ENCODE results near the gene AQP1.
A peak's percentile ranks its signal among the peaks of the same experiment; 100 is the strongest.

Gene AQP1

GRCh38 chr7:30911561-30911969 is at the start of gene AQP1:
Gene AQP1, plus strand, starts transcription at chr7:30911853. Its CDS starts 57 bp downstream, at chr7:30911910.
- peak; percentile 74 for DNase-seq (ENCODE audit: low spot score)
- FAIRE-seq: peak; percentile 66

GRCh38 chr7:30862995-30863705 is 48.5 kb upstream of the AQP1 start:
- DNase-seq (ENCODE audit: low spot score): no peak
- FAIRE-seq: peak; percentile 86

DNA sequence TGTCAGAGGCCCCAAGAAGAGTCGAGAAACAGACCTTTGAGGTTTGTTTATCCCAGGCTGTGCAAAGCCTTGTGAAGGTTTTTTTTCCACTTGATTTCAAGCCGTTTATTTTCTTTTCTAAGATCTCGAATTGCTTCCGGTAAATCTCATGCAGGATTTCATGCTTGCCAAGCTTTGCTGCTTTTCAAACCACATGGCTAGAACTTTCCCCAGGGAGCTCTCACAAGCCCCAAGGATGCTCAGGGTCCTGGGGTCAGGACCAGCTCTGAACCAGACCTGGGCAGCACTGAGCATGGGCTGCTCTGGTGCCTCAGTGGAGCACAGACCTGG is 48.0 kb upstream of the AQP1 start:
- FAIRE-seq: no peak
- no peak for DNase-seq (ENCODE audit: low spot score)

DNA sequence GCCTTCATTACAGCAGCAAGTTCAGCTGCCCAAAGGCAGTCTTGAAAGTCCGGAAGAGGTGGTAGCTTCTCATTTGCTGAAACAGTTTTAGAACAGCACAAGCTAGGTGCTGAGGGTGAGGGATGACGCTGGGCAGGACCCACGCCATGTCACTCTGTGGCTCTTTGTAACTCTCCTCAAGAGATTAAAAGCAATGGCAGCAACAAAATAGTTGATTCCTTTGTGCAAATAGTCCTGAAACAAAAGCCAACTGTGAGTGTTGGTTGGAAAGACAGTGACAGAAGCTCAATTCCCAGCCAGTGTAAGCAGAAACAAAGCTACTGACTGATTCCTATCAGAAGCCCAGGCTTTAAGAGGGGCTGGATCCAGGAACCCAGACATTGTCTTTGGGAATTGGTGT is 47.6 kb upstream of the AQP1 start:
- DNase-seq (ENCODE audit: low spot score): no peak
- FAIRE-seq: no peak

DNA sequence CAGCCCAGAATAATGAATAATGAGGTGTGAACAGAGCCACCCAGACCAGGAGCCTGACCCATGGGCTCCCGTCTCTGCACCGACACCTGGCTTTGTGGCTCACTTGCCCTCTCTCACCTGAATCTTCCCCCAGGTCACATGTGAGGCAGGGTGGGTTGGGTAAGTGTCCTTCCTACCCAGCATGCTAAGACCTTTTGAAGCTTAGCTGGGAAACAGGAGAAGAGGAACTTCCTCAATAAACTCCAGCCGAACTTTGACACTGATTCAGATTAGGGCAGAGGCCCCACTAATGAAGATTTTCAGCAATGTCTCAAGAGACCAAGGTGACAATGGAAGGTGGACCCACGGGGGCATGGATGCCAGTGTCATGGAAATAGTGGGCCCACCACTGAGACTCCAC is 46.6 kb upstream of the AQP1 start:
- FAIRE-seq (no peak), DNase-seq (ENCODE audit: low spot score) (no peak)

- FAIRE-seq (no peak), DNase-seq (ENCODE audit: low spot score) (no peak)
Observed at GRCh38 chr7:30865821-30866220, 45.8 kb upstream of the AQP1 start.

DNA sequence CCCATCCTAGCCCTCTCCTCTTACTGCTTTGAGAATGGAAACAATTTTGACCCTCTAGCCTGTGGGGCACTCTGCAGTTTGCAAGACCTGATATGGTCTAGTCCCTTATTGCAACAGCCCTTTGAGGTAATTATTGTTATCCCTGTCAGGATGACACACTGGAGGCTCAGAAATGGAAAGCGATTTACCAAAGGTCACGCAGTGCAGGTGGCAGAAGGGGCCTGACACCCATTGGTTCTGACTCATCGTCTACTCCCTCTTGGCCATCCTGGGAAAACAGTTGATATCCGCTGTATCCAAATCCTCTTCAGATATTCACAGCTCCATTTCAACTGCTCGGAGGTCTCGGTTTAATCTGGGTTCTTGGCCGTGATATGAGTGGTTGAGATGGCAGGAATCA is 44.7 kb upstream of the AQP1 start:
- DNase-seq (ENCODE audit: low spot score): no peak
- FAIRE-seq: no peak

DNA sequence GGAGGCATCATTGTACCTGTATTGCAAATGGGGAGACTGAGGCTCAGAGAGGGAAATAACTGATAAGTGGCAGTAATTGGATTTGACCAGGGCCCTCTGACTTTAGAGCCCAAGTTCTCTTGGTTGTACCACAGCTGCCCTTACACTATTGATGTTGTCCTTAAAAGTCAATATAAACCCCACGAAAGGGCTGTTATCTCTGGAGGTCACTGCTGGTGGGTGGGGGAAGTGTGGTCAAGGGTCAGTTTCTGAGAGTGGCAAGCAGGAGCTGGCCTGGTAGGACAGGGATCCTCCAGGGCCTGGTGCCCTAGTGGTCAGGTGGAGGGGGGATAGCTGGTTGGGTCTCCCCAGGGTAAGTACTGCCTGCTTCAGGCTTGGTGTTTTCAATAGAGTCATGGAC is 44.2 kb upstream of the AQP1 start:
- FAIRE-seq: no peak
- no peak for DNase-seq (ENCODE audit: low spot score)

DNA sequence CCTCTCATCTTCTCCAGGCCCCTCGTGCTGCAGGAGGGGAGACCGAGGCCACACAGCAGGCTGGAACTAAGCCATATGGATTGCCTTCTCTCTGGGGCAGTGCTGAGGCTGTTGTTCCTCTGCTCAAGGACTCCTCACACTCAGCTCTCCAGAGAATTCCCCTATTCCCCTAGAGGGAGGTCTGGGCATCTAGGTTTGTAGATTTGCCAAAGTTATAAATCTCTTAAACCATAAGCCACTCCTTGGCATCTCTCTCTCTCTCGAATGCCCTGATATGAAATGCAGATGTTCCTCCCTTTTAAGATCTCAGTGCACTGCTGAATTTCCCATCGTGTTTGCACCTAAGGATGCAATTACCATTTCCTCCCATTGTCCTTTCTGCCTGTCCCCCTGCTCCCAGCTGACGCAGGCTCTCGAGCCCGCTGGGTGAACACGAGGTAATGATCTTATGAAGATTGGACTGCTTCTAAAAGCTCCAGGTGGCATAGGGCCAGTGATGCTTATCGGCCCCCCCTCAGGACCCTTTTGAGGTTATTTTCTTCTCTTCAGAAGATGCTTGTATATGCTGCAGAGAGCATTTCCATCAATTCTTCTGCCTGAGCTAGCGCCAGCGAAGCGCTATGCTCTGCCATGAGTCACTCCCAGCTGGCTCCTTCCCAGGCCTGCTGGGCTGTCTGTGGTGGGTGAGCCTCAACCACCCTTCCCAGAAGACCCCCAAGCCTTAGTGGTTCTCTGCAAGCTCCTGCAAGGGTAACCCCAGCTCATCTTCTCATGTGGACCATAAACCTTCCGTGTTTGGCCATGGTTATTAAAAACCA is 41.6 kb upstream of the AQP1 start:
- peak; percentile 43 for DNase-seq (ENCODE audit: low spot score)

DNA sequence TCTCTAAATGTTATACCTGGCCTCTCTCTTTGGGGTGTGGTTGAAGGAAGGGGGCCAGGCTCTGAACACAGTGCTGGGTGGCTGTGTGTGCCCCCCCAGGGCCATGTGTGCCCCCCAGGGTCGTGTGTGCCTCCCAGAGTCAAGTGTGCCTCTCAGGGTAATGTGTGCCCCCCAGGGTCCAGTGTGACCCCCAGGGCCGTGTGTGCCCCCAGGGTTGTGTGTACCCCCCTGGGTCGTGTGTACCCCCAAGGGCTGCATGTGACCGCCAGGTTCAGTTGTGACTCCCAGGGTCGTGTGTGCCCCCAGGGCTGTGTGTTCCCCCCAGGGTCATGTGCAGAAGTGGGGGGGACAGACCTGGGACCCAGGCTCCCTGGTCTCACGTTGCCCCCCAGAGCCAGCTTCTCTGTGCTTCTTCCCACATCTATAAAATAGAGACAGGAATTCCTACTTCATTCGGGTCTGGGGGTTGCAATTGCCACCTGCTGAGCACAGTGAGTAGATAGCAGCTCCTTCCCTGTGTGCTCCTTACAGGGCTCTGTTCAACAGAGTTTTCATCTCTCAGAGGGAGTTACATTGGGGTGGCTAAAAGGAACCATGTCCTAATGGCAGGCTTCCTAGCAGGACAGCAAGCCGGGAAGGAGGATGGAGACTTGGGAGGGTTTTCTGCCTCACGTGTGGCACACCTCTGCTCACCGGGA is 40.7 kb upstream of the AQP1 start:
- DNase-seq (ENCODE audit: low spot score): no peak
- no peak for FAIRE-seq

More for the DNA sequence above, 41.6 kb upstream of the AQP1 start:
- FAIRE-seq: no peak

GRCh38 chr7:30871655-30872054 is 40.0 kb upstream of the AQP1 start:
- no peak for FAIRE-seq
- DNase-seq (ENCODE audit: low spot score): no peak

DNA sequence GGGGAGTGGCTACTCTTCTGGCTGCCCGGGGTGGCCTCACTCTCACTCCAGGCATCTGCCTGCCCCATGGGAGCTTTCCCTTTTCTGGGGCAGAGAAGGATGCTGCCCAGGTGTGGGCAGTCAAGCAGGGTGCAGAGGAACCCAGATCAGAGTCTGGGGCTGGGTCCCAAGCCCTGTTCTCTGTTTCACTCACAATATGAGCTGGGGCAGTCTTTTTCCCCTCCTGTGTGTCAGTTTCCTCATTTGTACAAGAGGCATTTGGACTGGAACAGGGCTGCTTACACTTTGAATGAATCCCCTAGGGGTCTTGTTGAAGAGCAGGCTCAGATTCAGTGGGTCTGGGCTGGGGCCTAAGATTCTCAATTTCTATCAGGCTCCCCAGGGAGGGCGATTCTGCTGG is 38.4 kb upstream of the AQP1 start:
- FAIRE-seq (no peak), DNase-seq (ENCODE audit: low spot score) (no peak)

DNA sequence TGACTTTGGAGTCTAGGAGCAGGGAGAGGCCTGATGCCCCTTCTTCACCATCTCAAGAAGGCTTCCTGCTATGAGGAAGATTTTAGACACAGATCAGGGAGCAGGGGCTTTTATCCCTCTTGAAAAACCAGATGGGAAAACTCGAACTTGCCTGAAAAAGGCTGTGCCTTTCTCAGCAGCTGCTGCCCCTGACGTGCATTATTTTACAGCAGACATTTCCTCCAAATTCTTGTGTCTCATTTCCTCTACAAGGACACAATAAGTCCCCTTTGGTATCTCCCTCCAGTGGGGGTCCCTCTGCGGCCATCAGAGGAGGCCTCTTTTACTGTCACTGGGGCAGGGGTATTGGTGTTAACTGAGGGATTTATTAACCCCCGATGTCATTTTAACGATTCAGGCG is 38.0 kb upstream of the AQP1 start:
- no peak for DNase-seq (ENCODE audit: low spot score)

GRCh38 chr7:30874656-30875302 is 36.9 kb upstream of the AQP1 start:
- FAIRE-seq (no peak), DNase-seq (ENCODE audit: low spot score) (no peak)

More for the DNA sequence above, 38.0 kb upstream of the AQP1 start:
- FAIRE-seq: no peak

DNA sequence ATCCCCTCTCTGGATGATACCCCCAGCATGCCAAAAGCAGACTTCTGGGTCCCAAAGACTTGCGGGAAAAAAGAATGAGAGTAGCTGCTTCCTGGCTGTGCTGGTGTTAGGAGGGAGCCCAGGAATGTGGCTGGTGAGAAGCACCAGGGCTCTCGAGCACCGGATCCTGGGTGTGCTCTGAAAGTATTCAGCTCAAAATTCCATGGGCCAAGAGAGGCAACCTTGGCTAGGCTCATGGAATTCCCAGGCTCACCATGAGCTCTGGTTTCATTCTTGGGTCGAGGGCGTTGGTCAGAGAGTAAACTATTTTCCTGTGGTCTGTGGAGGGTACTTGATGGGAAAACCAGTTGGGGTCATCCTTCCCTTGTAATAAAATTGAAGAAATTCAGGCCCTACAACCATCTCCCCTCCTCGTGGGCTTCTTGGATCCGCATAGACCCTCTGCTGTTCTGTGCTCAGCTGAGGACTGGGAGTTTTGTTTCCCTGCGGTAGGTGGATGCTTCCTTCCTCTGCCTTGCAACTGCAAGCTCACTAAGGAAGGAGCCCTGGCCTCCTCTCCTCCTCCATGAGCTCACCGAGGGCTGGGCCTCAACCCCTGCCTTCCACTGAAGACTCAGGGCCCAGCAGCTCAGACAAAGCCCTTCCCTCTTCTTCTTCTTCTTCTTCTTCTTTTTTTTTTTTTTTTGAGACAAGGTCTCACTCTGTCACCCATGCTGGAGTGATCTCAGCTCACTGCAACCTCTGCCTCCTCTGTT is 34.5 kb upstream of the AQP1 start:
- FAIRE-seq (no peak), DNase-seq (ENCODE audit: low spot score) (no peak)

- DNase-seq (ENCODE audit: low spot score) (no peak), FAIRE-seq (no peak)
Observed at GRCh38 chr7:30877993-30878392, 33.7 kb upstream of the AQP1 start.

DNA sequence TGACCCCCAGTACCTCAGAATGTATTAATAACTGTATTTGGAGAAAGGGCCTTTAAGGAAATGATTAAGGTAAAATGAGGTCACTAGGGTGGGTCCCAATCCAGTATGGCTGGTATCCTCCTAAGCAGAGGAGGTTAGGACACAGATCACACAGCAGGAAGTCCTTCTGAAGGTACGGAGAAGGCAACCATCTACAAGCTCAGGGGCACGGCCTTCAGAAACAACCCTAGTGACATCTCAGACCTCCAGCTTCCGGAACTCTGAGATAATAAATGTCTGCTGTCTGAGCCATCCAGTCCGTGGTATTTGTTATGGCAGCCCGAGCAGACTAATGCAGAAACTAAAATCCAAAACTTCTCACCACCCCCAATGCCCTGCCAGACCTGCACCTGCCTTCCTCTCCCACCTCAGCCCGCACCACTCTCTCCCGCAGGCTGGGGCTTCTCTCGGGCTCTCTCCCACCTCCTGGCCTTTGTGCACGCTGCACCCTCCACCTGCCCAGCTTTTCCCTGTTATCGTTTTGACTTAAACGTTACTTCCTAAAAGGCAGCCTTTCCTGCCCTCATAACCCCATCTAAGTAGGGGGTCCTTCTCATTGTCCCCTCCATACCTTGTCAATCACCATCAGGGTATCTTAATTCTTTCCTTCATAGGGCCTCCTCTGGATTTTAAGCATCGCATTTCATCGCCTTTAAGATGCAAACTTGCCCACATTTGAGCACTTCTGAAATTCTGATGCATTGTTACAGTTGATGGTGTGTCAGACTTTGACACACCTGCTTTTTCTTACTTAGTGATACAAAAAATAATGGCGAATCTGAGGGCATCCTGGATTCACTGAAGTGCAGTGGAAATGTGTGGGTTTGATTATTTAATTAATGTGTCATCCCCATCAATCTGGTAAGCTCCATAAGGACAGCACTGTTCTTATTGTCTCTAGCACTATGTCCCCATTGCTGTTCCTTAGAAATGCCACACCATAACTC is 32.2 kb upstream of the AQP1 start:
- DNase-seq (ENCODE audit: low spot score) (no peak), FAIRE-seq (peak; percentile 13)

- peak; percentile 59 for FAIRE-seq
Observed at GRCh38 chr7:30880125-30880720, 31.4 kb upstream of the AQP1 start.

DNA sequence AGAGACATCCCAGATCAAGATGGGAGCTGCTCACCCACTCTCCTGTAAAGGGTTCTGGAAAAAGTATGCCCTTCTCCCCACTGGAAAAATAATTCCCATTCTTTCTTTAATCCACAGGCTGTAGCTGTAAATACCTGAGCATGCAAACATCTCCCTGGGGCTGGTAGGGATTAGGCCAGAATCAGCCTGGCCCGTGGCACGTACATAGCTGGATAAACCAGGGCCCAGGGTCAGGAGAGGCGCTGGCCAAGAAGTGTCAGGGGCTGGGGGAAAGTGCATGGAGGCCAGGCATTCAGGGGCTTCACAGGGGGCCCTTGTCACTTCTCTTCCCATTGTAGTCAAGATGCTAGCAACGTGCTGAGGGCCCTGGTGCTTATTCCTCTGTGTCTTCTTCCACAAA is 30.7 kb upstream of the AQP1 start:
- FAIRE-seq (no peak), DNase-seq (ENCODE audit: low spot score) (no peak)

More at GRCh38 chr7:30880125-30880720, 31.4 kb upstream of the AQP1 start:
- DNase-seq (ENCODE audit: low spot score): no peak
